Measurements from ENCODE around the gene ETNK1. TPM values are rescaled to one million over a fixed set of nuclear protein-coding genes. Genes with fewer than 3 reads are reported as not detected.

Gene ETNK1
- total RNA-seq, 4 donors from 2014 or later, result 26.1 to 41.3 (median 36.8) TPM

DNA sequence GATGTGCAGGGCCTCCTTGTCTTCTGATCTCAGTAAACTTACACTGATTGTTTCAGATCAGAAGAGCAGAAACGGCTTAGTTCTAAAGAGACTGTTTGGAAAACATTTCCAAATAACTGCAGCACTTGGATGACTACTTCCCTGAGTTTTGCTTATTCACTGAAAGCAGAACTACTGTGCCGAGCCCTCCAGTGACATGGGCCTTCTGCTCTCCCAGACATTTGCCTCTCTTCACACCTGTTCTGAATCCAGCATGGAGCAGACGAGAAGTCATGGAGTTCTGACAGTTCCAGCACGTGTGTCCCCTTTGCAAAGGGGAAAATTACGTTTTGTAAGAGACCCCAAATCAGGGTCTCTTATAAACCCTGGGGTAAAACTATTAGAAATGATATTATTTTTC, 31.4 kb downstream of the ETNK1 start:
- no peak for ATAC-seq (ENCODE audit: low FRiP score)
- no peak for DNase-seq (ENCODE audit: low spot score)
- TF ChIP-seq, protein P1, sequence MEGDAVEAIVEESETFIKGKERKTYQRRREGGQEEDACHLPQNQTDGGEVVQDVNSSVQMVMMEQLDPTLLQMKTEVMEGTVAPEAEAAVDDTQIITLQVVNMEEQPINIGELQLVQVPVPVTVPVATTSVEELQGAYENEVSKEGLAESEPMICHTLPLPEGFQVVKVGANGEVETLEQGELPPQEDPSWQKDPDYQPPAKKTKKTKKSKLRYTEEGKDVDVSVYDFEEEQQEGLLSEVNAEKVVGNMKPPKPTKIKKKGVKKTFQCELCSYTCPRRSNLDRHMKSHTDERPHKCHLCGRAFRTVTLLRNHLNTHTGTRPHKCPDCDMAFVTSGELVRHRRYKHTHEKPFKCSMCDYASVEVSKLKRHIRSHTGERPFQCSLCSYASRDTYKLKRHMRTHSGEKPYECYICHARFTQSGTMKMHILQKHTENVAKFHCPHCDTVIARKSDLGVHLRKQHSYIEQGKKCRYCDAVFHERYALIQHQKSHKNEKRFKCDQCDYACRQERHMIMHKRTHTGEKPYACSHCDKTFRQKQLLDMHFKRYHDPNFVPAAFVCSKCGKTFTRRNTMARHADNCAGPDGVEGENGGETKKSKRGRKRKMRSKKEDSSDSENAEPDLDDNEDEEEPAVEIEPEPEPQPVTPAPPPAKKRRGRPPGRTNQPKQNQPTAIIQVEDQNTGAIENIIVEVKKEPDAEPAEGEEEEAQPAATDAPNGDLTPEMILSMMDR (IDR thresholded peaks at IDR 0.05), result no peak

DNA sequence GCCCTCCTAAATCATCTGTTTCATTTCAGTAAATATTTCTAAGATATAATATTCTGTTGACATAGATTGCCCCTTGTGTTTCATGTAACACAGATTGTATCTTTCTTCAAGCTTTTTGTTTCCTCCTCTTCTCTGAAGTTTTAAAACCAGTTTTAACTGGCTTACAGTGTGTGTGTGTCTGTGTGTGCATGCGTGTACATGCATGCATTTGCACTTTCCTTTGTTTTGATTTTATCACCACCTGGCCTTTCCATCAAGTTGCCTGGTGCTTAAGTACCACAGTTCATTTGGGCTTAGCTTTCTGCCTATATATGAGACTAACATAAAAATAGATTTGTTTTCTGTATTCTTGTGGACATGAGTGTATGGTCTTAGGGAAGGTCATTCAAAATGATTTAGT, 31.9 kb downstream of the ETNK1 start:
- DNase-seq (ENCODE audit: low spot score) (no peak), ATAC-seq (ENCODE audit: low FRiP score) (no peak)
- TF ChIP-seq, protein P1 (IDR thresholded peaks at IDR 0.05), result no peak

DNA sequence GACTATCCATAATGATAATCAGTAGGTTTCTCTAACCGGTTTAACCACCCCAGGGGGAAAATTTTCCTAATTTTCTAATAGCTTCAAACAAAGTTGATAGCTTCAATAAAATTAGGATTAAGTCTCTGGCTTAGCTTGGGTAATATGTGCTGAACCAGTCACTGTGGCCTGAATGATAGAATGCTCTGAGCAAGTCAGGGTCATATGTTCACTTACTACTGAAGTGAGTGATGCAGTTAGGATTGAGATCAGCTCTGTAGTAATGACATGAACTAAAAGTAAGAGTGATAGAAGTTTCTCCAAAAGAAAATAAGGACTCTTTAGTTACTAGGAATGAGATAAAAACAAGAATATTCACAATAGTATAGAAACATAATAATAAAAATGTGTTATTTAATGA, 32.6 kb downstream of the ETNK1 start:
- TF ChIP-seq, protein P1 (IDR thresholded peaks at IDR 0.05), result no peak
- DNase-seq (ENCODE audit: low spot score) (no peak), ATAC-seq (ENCODE audit: low FRiP score) (no peak)

DNA sequence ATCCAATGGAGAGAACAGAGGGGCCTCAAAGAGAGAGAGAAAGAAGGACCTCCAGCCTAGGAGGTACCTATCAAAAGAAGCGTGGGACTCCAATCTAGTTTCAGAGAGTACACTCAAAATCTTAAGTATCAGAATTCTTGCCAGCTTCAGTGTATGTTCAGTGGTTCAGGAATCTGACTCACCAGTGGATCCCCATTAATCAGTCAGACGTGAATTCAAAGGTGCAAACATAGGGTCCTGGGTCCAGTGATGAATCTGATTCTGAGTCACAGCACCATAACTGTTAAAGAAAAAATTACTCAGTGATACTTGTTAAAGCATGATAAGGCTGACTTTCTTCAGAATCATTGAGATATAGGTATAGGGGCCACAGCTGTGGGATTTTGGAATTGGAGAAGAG, 33.2 kb downstream of the ETNK1 start:
- TF ChIP-seq, protein P1 (IDR thresholded peaks at IDR 0.05), result no peak
- DNase-seq (ENCODE audit: low spot score), result no peak
- peak; percentile 70 for ATAC-seq (ENCODE audit: low FRiP score)

DNA sequence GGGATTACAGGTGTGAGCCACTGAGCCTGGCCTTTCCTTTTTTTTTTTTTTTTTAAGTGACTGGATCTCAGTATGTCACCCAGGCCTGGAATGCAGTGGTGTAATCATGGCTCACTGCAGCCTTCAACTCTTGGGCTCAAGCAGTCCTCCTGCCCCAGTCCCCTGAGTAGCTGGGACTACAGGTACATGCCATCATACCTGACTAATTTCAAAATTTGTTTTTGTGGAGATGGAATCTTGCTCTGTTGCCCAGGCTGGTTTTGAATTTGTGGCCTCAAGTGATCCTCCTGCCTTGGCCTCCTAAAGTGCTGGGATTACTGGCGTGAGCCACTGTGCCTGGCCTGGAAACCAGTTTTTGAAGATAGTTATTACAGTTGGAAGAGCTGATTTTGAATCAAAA, 37.4 kb downstream of the ETNK1 start:
- DNase-seq (ENCODE audit: low spot score) (no peak), ATAC-seq (ENCODE audit: low FRiP score) (no peak)
- TF ChIP-seq, protein P1 (IDR thresholded peaks at IDR 0.05), result no peak

DNA sequence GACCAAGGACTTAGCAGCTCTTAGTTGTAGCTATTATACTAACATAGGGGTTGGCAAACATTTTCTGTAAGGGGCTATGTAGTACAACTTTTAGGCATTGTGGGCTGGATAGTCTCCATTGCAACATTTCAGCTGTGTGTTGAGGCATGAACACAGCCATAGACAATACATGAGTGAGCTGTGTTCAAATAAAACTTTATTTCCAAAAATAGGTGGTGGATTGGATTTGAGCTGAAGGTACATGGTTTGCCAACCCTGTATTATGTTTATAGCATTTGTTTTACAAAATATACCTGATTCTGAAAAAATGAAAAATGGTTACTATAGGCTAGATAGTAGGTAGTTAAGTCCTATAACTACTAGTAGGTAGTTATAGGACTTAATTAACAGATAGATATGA, 40.5 kb downstream of the ETNK1 start:
- ATAC-seq (ENCODE audit: low FRiP score) (no peak), DNase-seq (ENCODE audit: low spot score) (no peak)
- TF ChIP-seq, protein P1 (IDR thresholded peaks at IDR 0.05), result no peak

DNA sequence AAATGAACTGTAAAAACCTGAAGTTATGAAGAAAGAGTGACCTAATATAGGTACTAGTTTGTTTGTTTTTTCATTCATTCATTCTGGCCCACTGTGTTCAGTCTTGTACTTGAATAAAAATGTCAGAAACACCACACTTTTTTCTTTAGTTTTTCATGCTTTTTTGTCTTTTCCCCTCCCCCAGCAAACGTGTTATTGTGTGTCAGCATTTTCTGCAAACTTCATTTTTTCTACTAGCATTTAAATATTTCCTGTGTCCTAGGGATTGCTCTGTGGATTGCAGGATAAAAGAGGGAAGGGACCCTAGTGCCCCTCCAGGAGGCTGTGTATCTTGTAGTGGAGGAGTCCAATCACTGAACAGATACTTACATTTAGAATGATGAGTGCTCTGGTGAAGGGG, 42.2 kb downstream of the ETNK1 start:
- no peak for ATAC-seq (ENCODE audit: low FRiP score)

More for the DNA sequence above, 42.2 kb downstream of the ETNK1 start:
- DNase-seq (ENCODE audit: low spot score), result no peak
- TF ChIP-seq, protein P1 (IDR thresholded peaks at IDR 0.05), result no peak

Data from omental fat pad (tissue), 4 donors.